HG03378 (cell line): ENCODE measurements around the gene CLEC4G.
"Not testable (repeated sequence)": the region's sequence is repeated elsewhere in the genome, so short reads cannot be mapped to it uniquely, and the experiment has no call there.

ENCODE experiments used
- ATAC-seq: cut with Tn5 transposase; IDR thresholded peaks from one replicate; pipeline ENCODE4 v1.9.1; 2021; ENCODE audit warnings: mild to moderate bottlenecking, moderate library complexity; ENCODE audit not compliant: unreplicated experiment

Gene CLEC4G

DNA sequence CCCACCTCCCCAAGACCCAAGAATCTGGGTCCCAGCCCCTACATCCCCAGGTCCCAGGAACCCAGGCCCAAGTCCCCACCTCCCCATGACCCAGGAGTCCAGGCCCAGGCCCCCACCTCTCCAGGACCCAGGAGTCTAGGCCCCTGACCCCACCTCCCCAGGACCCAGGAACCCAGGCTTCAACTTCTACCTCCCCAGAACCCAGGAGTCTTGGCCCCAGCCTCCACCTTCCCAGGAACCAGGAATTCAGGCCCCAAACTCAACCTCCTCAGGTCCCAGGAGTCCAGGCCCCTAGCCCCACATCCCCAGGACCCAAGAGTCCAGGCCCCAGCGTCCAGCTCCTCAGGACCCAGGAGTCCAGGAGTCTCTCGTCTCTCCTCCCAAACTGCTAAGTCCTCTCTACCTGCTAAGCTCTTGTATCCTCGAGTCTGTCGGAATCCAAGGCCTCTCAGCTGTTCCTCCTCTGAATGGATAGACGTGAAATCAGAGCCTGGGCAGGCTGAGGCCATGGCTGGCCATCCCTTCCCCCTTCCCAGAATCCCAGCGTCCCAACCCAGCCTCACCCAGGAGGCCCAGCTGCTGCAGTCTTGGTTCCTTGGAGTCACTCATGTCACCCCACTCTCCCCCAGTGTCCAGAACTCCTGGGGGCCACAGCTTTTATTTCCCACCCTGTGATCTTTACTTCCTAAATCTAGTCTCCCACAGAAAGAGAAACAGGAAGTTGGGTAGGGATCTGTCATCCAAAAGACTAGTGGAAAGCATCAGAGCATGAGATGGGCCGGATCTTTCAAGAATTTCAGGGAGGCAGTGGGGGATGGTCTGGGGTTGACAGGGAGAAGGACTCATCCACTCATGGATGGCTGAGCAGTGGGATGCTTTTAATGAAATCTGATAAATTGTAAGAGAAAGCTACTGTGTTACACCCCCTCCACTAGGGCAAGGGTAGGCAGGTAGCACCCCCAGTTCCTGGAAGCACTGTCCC is 15.3 kb upstream of the CLEC4G start, which contains the start of gene CD209:
TSS of gene CD209 (minus strand) at position 632 of the 982 bp plus-strand sequence. CDS start at position 609, 23 bp downstream.
- no peak for ATAC-seq

- not testable (repeated sequence) for ATAC-seq
These were observed 14.4 kb upstream of the CLEC4G start for GRCh38 chr19:7746306-7746705.

- no peak for ATAC-seq
These were observed 13.2 kb upstream of the CLEC4G start for GRCh38 chr19:7744871-7745650.

DNA sequence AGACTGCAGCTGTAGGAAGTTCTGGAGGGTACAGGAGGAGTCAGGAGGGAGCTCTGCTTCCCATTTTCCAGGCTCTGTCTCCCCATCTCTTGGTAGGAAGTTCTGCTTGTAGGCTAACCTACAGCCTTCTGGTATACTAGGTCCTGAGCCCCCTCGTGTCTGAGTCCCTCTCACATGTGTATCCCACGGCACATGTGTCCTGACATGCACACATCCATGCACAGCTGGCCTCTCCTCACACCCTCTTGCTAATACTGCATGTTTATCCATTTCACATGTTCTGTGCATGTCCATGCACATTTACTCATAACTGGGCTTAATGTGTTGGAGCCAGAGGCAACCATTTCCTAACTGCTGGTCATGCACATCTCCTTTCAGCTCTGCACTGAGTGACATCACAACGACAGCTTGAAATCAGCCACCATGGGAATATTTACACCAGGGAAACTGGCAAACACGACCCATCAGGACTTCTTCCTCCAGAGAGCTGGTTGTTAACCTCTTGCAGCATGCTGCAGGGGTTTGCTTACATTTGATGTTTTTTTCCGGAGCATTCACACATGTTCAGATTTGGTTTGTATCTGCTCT is 12.4 kb upstream of the CLEC4G start:
- ATAC-seq: no peak

DNA sequence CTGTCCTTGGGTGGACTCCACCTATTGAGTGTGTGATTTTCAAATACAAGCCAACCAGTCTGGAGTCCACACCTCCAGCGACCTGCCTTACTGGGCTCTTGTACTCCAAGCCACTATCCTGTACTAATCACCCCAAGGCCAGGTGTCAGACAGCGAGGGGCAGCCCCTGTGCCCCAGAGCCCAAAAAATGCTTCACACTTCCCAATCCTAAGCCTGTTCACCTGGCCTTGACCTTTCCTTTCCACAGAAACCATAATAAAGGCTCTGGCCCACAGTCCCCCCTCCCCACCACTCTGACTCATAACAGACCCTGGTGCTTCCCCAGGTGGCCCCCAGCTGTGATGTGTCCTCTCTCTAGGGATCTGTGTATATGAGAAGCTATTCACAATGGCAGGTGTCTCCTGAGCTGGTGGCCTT is 11.5 kb upstream of the CLEC4G start:
- no peak for ATAC-seq

DNA sequence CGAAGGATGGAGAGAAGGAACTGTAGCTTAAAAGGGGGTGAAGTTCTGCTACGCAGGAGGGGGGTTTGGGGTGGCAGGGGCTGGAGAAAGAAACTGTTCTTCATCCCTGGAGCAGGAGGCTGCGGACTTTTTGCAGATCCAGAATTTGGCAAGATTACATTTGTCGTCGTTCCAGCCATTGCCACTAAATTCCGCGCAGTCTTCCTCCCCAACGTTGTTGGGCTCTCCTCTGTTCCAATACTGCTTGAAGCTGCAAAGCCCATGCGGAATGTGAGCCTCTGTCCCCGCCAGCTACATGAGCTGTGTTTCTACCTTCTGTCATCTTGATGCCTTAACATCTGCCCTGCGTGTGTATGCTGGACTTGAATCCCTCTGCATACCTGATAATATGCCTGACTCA is 11.1 kb upstream of the CLEC4G start:
- no peak for ATAC-seq

DNA sequence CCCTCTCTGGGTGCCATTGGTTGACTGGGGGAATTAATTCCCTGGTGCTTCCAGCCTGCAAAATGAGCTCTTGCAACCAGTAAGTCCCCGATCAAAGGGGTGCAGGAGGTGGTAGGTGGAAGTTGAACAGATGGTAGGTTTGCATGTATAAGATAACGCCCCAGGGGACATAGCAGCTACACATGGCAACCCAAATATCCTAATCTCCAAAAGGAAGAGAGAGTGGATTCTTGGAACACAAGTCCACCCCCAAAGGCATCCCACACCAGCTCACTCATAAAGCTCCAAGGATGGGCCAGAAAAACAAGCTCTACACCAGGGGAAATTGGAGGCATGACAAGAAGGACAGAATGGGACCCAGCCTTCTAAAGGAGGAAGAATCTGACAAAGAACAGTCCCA is 10.7 kb upstream of the CLEC4G start:
- ATAC-seq: no peak

DNA sequence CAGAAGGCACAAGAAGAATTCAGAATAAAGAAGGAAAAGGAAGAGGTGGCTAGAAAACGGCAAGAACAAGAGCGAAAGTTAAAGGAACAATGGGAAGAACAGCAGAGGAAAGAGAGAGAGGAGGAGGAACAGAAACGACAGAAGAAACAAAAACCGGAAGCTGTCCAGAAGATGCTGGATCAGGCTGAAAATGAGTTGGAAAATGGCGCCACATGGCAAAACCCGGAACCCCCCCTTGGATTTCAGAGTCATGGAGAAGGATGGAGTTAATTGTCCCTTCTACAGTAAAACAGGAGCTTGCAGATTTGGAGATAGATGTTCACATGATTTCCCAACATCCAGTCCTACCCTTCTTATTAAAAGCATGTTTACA is 8.8 kb upstream of the CLEC4G start:
- ATAC-seq: no peak

- no peak for ATAC-seq
These were observed 8.1 kb upstream of the CLEC4G start for GRCh38 chr19:7739801-7740681.

GRCh38 chr19:7739211-7739755 is 7.4 kb upstream of the CLEC4G start:
- no peak for ATAC-seq

GRCh38 chr19:7738023-7738422 is 6.1 kb upstream of the CLEC4G start:
- no peak for ATAC-seq

DNA sequence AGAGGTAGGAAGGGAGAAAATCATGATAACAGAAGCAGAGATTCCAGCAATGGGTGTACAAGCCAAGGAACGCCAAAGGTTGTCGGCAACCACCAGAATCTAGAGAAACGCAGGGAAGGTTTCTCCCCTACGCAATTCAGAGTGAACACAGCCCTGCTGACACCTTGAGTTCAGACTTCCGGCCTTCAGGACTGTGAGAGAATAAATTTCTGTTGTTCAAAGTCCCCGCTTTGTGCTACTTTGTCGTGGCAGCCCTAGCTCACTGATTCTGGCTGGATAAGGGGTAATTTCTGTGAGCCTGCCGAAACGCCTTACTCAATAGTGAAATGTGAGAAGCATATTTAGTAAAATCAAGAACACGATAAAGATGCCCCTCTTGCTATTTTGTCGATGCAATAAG is 5.3 kb upstream of the CLEC4G start:
- no peak for ATAC-seq

GRCh38 chr19:7736148-7736547 is 4.2 kb upstream of the CLEC4G start:
- no peak for ATAC-seq

DNA sequence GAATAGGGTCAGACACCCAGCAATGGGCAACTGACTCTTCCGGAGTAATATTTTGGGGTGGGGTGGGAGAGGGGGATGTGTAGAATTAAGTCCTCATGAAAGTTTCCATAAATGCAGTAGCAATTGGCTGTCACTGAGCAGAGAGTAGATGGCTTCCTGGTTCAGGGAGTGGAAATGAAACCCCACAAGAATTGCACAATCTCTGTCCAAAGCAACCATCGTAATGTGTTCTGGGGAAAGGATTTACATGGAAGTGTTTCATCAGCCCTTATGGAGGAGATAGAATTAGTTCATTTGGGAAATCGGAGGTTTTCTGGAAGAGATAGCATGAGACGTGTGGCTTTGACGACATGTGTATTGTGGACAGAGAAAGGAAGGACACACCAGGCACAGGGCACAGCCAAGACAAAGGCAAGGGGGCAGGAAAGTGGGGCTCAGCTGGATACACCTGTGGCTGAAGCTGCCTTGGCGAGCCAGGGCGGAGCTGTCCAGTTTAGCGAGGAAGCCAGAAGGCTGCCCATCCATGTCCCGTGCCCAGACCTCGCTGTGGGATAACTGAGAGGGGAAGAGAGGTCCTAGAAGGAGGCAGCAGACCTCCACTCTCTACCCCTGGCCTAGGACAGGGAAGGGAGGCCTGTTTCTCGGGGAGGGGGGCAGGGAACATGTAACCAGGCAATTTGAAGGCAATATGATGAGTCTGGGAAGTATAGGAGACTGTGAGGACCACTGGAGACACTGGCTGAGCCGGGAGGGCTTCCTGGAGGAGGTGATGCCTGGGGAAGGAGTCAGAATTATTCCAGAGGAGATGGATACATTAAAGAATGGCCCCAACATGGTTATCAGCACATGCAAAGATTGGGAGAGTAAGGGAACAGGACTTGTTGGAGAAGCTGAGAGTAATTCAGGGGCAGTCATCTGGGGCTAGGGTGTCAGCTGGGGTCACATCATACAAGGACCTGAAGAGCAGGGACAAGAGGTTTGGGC is 2.6 kb upstream of the CLEC4G start:
- no peak for ATAC-seq

DNA sequence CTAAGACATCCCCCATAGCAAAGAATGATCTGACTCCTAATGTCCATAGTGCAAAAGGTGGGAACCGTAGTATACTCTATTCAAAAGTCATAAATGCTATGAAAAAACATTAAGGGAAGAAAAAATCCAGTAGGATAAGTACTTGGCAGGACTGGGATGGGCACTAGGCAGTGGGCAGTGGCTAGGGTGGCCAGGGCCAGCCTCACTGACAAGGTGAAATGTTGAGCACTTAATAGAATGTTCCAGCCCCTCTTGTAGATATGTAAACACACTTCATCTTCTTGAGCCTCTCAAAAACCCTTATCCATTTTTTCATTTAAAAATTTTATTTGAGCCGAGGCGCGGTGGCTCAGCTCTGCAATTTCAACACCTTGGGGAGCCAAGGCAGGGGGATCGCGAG is 1.5 kb upstream of the CLEC4G start:
- ATAC-seq: no peak

- ATAC-seq: no peak
These were observed 295 bp downstream of the CLEC4G start for GRCh38 chr19:7731615-7732014.

GRCh38 chr19:7731218-7731595 is 703 bp downstream of the CLEC4G start:
- no peak for ATAC-seq

DNA sequence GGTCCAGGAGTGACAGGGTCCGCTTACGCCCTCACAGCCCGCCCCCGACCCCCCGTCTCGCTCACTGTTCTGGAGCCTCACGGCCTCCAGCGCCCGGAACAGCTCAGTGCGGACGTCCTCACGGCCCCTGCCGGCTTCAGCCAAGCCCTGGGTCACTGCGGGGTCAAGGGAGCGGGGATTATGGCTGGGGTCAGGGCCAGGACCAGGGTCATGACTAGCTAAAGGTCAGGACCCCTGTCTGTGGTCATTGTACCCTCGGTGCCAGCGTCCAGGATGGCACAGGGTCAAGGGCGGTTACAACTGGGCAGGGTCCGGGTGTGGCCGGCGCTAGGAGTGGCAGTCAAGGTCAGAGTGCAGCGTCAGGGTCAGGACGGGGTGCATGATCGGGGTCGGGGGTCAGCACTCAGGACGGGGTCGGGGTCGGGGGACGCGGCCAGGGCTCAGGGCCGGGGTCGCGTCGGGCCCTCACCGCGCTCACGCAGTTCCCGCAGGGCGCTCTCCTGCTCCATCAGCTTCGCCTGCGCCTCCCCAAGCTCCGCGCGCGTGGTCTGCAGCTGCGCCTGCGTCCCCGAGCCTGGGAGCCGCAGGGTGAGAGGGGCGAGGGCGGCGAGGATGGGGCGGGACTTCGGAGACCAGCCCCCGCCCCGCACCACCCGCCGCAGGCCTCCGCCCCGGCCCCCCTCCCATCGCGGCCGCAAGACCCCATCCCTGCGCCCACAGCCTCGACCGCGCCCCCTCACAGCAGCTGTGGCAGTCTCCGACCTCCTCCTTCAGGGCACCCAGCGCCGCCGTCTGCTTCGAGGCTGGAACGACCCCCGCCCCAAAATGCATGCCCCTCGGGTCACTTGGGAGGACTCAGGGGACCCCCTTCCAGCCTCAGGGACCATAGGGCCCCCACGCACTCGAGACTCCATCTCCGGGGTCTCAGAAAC is 1.4 kb downstream of the CLEC4G start:
- no peak for ATAC-seq
